HuH-7.5 (cell line): ENCODE data around the gene BTG1.
A peak's percentile ranks its signal among the peaks of the same experiment; 100 is the strongest.

Source experiments
- DNase-seq: peaks from one replicate; pipeline ENCODE4 v3.0.0; 2011; ENCODE audit warnings: low spot score

BTG1 gene, protein sequence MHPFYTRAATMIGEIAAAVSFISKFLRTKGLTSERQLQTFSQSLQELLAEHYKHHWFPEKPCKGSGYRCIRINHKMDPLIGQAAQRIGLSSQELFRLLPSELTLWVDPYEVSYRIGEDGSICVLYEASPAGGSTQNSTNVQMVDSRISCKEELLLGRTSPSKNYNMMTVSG

DNA sequence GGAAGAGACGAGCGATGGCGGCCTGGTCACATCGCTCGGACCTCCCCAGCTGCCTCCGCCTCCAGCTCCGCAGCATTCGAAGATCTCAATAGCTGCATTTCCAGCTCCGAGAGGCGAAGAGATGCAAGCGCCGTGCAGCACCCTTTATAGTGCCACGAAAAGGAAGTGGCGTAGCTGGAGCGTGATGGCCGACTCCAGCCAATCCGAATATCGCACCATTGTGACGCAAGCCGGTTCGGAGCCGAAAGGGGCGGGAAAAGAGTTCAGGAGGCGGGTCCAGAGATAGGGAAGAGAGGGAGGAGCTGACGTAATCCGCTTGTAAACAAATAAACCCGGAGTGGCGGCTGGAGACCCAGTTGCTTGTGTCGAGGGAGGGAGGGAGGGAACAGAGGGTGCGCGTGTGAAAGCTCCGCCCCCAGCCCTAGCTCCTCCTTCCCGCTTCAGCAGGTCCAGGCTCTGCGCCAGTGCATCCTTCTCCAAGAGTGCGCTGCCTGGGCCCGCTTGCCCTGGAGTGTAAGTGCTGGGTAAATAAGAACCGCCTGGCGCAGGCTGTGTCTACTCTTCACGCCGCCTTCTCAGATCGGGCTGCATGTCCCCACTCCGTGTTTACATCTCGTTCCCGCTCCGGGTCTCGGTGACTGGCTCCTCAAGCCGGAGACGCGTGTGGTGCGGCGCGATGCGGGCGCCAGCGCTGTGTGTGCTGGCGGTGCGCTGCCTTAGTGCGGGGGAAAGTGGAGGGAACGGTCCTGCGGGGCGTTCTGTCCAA is at the start of gene BTG1:
Gene BTG1, minus strand, starts transcription at position 116 of the 766 bp plus-strand sequence. CDS start 311 bp downstream, outside the sequence.
- DNase-seq, result peak; percentile 97

DNA sequence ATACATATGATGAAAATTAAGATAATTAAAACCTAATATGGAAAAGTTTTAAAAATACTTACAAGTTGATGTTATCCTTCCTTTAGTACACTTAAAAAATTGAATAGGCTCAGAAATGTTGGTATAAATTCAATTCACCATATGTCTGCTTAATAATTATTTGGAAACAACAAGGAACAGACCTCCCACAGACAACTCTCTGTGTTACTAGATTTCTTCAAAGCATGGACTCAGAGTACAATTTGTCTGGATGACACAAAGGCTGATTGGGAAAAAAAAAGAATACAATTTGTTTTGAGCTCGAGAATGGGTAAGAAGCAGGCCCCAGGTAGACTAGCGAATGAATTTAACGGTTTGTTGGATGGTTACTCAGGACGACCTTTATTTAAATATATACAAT is 48.9 kb upstream of the BTG1 start:
- no peak for DNase-seq

DNA sequence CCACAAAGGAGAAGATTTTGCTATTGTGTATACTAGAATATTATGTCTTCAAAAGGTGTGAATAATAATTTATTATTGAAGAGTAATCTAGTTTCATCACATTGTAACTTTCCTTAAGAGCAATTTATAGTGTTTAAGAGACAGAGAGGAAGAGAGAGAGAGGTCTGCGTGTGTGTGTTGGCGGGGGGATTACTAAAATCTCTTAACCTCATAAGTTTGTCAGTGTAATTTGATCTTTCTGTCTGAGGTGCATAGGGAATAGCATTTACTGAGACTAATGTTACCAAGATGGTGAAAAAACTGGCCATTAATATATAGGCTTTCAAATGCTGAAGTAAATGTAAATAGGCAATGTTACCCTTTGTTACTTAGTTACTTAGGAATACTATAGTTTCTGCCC is 48.2 kb upstream of the BTG1 start:
- DNase-seq, result no peak

DNA sequence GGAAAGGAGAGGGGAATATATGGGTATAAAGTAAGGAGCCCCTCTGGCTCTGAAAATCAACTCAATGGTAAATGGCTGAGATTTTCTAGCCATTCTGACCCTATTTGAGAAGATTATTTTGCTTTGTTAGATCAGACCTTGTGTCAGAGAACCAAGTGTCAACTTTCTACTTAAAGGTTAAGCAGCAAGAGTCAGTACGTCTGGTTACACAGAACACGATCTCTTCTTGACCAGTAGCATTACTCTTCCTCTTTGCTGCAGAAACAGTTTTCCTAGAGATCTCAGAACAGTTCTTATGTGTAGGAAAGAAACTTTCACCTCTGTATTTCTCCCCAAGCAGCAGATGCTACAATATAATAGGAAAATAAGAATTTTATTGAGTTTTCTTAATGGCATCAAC is 47.4 kb upstream of the BTG1 start:
- no peak for DNase-seq

GRCh38 chr12:92192360-92192759 is 46.7 kb upstream of the BTG1 start:
- DNase-seq, result no peak

- no peak for DNase-seq
These were observed 45.4 kb upstream of the BTG1 start for GRCh38 chr12:92191061-92191460.

- no peak for DNase-seq
These were observed 43.0 kb upstream of the BTG1 start for GRCh38 chr12:92188517-92189188.

- no peak for DNase-seq
These were observed 40.4 kb upstream of the BTG1 start for GRCh38 chr12:92186038-92186470.

DNA sequence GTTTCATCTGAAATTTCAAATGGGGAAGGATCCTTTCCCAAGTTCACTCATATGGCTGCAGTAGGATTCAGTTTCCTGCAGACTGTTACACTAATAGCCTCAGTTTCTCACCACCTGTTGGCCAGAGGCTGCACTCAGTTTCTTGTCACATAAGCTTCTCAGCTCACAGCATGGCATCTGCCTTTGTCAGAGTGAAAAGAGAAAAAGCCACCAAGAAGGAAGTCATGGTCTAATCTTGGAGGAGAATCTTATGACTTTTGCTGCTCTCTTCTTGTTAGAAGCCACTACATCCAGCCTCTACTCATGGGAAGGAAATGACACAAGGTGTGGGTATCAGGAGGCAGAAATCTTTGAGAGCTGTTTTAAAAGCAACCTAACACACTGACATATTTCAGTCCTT is 39.4 kb upstream of the BTG1 start:
- DNase-seq, result no peak

DNA sequence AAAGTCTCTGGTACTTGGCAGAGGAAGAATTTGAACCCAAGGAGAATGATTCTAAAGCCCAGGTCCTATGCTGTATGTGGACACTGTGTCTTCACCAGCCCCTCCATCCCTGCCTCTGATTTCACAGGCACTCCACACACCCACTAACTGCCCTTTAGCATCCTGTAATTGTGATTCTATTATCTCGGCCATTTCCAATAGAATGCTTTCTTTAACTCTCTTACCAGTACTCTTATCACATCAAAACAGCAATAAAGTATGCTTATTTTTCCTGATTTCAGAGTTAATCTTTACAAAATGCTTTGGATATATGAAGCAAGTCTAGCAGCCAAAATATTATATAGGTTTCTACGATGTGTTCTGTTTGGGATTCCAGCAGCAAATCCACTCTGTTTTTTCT is 37.9 kb upstream of the BTG1 start:
- no peak for DNase-seq

GRCh38 chr12:92178340-92178739 is 32.7 kb upstream of the BTG1 start:
- DNase-seq, result no peak

DNA sequence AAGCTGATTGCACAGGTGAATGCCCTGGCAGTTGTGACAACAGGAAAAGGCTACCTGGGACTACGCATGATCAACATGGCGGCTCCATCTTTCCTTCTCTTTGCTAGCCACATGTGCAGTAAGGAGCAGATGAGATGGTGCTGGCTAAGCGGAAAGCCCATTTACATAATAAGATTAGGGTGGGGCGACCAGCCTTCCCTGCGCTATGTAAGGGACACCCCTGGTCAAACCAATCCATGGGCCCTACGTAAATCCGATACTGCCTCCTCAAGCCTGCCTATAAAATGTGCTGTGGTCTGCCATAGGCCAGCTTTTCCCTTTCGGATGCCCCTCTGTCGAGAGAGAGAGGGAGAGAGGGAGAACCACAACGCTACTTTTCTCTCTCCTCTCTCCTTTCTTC is 31.0 kb upstream of the BTG1 start:
- no peak for DNase-seq

GRCh38 chr12:92175961-92176360 is 30.3 kb upstream of the BTG1 start:
- DNase-seq, result no peak

GRCh38 chr12:92170050-92170449 is 24.4 kb upstream of the BTG1 start:
- no peak for DNase-seq

GRCh38 chr12:92167075-92167474 is 21.4 kb upstream of the BTG1 start:
- DNase-seq, result no peak

GRCh38 chr12:92164712-92165111 is 19.1 kb upstream of the BTG1 start:
- no peak for DNase-seq

- DNase-seq, result no peak
These were observed 16.4 kb upstream of the BTG1 start for GRCh38 chr12:92162079-92162478.

DNA sequence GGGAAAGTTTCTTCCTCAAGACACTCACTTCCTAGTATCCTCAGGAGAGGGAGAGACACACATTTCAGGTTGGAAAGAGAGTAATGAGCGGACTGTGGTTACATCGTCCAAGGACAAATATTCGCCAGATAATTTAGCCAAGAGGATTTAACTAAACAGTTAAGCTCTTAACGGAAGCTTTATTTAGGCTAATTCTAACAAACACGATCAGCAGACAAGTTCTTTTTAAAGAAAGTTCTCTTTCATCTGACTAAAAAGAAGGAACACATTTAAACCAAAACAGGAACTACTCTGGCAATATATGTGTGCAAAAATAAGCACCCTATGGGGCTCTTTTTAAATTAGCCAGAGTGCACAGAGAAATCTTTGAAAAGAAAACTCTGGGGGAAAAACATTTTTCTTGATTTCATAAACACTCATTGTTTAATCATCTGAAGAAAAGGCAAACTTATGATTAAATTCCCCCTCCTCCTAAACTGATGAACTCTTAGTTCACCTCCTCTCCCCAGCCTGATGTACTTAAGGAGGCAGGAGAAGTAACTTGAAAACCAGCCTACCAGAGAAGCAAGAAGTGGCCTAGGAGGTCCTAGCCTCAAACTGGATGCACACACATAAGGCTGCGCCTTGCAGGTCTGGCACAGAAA is 13.3 kb upstream of the BTG1 start:
- DNase-seq, result no peak

DNA sequence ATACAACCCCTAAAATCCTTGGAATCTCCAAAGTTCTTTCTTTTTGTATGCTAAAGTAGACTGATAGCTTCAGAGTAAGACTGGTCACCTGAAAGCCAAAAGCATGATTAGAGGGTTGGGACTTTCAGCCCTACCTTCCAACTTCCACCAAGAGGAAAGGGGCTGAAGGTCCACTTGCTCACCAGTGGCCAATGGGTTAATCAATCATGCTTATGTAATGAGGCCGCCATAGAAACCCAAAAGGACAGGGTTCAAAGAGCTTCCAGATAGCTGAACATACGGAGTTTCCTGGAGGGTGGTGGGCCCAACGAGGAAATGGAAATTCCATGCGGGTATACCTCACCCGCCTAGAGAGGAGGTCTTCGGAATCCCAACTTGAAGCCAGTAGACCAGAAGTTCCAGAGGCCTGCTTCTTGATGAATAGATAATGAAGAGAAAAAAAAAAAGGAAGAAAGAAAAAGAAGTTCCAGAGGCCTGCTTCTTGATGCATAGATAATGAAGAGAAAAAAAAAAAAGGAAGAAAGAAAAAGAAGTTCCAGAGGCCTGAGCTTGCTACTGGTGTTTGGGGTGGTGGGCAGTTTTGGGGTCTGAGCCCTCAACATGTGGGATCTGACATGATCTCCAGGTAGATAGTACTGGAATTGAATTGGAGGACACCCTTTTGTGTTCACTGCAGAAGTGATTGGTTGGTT is 11.2 kb upstream of the BTG1 start:
- no peak for DNase-seq

DNA sequence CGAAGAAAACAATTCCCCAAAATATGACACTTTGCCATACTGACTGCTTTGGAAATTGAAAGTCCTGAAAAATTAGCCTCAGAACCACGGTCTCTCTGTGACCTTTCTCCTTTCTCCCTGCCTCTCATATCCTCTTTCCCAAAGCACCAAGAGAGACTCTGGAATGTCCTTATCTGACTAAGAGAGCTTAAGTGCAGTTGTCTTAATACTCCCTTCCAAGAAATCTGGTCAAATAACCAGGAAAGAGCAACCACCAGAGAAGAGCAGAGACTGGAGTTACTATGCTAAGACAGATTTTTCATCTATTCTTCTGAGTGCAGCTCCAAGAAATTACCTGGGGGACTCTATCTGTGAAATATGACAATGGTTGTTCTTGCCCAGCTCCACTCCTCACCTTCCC is 10.5 kb upstream of the BTG1 start:
- no peak for DNase-seq

GRCh38 chr12:92155733-92156132 is 10.1 kb upstream of the BTG1 start:
- no peak for DNase-seq

DNA sequence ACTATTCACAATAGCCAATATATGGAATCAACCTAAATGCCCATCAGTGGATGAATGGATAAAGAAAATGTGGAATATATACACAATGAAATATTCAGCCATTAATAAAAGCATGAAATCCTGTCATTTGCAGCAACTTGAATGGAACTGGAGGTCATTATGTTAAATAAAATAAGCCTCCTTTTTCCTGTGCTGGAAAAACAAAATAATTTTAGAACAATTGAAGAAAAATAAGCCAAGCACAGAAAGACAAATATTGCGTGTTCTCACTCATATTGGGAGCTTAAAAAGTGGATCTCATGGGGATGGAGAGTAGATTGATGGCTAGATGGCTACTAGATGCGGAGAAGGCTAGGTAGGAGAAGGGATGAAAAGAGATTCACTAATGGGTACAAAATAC is 6.3 kb upstream of the BTG1 start:
- no peak for DNase-seq
